Measurements from ENCODE around the gene HAO1.

DNA sequence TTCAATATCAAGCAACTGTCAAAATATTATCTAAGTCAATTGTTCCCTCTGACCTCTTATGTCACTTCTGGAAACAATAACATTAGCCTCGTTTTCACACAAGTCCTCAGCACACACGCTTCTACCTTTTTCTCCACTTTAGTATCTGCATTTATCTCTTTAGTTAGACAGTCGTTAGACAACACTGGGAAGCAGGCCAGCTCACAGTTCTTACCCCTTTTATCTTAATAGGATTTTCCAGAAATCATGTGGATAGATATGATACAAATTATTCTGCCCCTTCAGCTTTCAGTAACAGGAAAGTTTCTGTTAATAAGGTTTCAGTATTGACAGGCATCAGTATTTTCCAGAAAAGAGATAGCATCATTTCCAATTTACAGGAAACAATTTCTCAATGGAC, 25.9 kb upstream of the HAO1 start:
- no peak for TF ChIP-seq POLR2A (IDR thresholded peaks at IDR 0.05)
- TF ChIP-seq, protein P1, sequence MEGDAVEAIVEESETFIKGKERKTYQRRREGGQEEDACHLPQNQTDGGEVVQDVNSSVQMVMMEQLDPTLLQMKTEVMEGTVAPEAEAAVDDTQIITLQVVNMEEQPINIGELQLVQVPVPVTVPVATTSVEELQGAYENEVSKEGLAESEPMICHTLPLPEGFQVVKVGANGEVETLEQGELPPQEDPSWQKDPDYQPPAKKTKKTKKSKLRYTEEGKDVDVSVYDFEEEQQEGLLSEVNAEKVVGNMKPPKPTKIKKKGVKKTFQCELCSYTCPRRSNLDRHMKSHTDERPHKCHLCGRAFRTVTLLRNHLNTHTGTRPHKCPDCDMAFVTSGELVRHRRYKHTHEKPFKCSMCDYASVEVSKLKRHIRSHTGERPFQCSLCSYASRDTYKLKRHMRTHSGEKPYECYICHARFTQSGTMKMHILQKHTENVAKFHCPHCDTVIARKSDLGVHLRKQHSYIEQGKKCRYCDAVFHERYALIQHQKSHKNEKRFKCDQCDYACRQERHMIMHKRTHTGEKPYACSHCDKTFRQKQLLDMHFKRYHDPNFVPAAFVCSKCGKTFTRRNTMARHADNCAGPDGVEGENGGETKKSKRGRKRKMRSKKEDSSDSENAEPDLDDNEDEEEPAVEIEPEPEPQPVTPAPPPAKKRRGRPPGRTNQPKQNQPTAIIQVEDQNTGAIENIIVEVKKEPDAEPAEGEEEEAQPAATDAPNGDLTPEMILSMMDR (IDR thresholded peaks at IDR 0.05) = no peak

Data from ovary (tissue), 3 donors.